HUES64 (cell line): ENCODE measurements around the gene DCAF6. TPM values are rescaled to one million over a fixed set of nuclear protein-coding genes. Genes with fewer than 3 reads are reported as not detected.
"Not testable (repeated sequence)": the region's sequence is repeated elsewhere in the genome, so short reads cannot be mapped to it uniquely, and the experiment has no call there.

Experiments
- H3K27ac ChIP-seq: 2 replicates; pipeline ENCODE4 v1.7.0; 2013; ENCODE audit warnings: low read depth, low read length, inconsistent platforms
- H3K27me3 ChIP-seq: 2 replicates; pipeline ENCODE4 v1.6.1; 2013; ENCODE audit warnings: mild to moderate bottlenecking, low read length; ENCODE audit not compliant: insufficient read depth
- H3K36me3 ChIP-seq: 2 replicates; pipeline ENCODE4 v1.6.1; 2013; ENCODE audit warnings: mild to moderate bottlenecking, low read length; ENCODE audit not compliant: insufficient read depth
- H3K4me1 ChIP-seq: 2 replicates; pipeline ENCODE4 v1.6.1; 2013; ENCODE audit warnings: mild to moderate bottlenecking, low read length, moderate library complexity; ENCODE audit not compliant: insufficient read depth
- H3K4me3 ChIP-seq: 2 replicates; pipeline ENCODE4 v1.5.1; 2013; ENCODE audit warnings: mild to moderate bottlenecking, low read length, moderate library complexity
- H3K9ac ChIP-seq: 2 replicates; pipeline ENCODE4 v1.6.1; 2013; ENCODE audit warnings: mild to moderate bottlenecking, low read depth, low read length
- H3K9me3 ChIP-seq: 2 replicates; pipeline ENCODE4 v1.6.1; 2013; ENCODE audit warnings: low read depth, low read length; ENCODE audit not compliant: insufficient read depth
- WGBS: fragments of 150-250, 120-280 bp; methylation state at CpG from one replicate; pipeline ENCODE4 v1.1.7; 2013; ENCODE audit warnings: missing lambda C conversion rate; 5-methylcytosine and 5-hydroxymethylcytosine counted together
- polyA plus RNA-seq, 2 experiments: library from polyadenylated mRNA; stranded (reverse); fragments of 50-300 nt; gene quantifications; one replicate each; pipeline ENCODE4 v1.2.3, GENCODE V29; 2013

The DCAF6 gene, protein sequence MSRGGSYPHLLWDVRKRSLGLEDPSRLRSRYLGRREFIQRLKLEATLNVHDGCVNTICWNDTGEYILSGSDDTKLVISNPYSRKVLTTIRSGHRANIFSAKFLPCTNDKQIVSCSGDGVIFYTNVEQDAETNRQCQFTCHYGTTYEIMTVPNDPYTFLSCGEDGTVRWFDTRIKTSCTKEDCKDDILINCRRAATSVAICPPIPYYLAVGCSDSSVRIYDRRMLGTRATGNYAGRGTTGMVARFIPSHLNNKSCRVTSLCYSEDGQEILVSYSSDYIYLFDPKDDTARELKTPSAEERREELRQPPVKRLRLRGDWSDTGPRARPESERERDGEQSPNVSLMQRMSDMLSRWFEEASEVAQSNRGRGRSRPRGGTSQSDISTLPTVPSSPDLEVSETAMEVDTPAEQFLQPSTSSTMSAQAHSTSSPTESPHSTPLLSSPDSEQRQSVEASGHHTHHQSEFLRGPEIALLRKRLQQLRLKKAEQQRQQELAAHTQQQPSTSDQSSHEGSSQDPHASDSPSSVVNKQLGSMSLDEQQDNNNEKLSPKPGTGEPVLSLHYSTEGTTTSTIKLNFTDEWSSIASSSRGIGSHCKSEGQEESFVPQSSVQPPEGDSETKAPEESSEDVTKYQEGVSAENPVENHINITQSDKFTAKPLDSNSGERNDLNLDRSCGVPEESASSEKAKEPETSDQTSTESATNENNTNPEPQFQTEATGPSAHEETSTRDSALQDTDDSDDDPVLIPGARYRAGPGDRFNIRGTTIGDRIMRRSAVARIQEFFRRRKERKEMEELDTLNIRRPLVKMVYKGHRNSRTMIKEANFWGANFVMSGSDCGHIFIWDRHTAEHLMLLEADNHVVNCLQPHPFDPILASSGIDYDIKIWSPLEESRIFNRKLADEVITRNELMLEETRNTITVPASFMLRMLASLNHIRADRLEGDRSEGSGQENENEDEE
- 9.1 TPM for polyA plus RNA-seq (2013, experiment 1 of 2)
- polyA plus RNA-seq (2013, experiment 2 of 2): 10.1 TPM

GRCh38 chr1:167936068-167936929 is at the start of gene DCAF6:
Gene DCAF6, plus strand, starts transcription at chr1:167936683. Its CDS starts 229 bp downstream, at chr1:167936912.
- Histone ChIP-seq H3K4me3 (peak within 1 kb of the TSS; percentile 73), H3K36me3 (no peaks in the 10 kb centered on the region), H3K4me1 (peaks cover 24% of the 10 kb centered on the region), H3K9ac (peak within 1 kb of the TSS; percentile 95), H3K27ac (peak within 1 kb of the TSS; percentile 97), H3K9me3 (no peaks in the 10 kb centered on the region), H3K27me3 (no peaks in the 10 kb centered on the region)
- under 1% methylated on average over 55 of the region's 58 CpGs for WGBS

GRCh38 chr1:167887187-167887586 is 49.3 kb upstream of the DCAF6 start:
- not testable (repeated sequence) for H3K27me3 ChIP-seq, H3K27ac ChIP-seq, H3K9me3 ChIP-seq, H3K4me1 ChIP-seq, H3K4me3 ChIP-seq, H3K36me3 ChIP-seq, H3K9ac ChIP-seq
- WGBS: 89% methylated on average over 1 of the region's 2 CpGs

DNA sequence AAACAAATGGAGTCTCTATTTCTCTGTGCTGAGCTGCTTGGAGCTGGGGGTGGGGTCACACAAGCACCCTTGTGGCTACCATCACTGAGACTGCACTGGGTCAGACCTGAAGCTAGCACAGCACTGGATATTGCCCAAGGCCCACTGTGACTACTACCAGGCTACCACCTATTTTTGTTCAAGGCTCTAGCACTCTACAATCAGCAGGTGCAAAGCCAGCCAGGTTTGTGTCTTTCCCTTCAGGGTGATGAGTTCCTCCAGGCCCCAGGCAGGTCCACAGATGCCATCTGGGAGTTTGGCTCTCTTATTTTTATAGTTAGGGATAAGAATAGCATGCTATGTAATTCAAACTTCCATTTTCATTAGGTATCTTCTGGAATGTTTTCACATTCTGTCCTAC is 46.1 kb upstream of the DCAF6 start:
- Histone ChIP-seq H3K36me3 (no peaks in the 10 kb centered on the region), H3K27me3 (no peaks in the 10 kb centered on the region), H3K4me1 (no peaks in the 10 kb centered on the region), H3K27ac (no peak overlapping the region), H3K9me3 (no peaks in the 10 kb centered on the region), H3K9ac (no peak overlapping the region), H3K4me3 (no peak overlapping the region)

- no peak overlapping the region for H3K4me3 ChIP-seq
- H3K27ac ChIP-seq: no peak overlapping the region
- no peak overlapping the region for H3K9ac ChIP-seq
- H3K4me1 ChIP-seq: no peaks in the 10 kb centered on the region
- no peaks in the 10 kb centered on the region for H3K27me3 ChIP-seq
- H3K36me3 ChIP-seq: no peaks in the 10 kb centered on the region
- no peaks in the 10 kb centered on the region for H3K9me3 ChIP-seq
- WGBS: 66% methylated on average over 2 of the region's 2 CpGs
Observed at GRCh38 chr1:167893798-167894197, 42.7 kb upstream of the DCAF6 start.

DNA sequence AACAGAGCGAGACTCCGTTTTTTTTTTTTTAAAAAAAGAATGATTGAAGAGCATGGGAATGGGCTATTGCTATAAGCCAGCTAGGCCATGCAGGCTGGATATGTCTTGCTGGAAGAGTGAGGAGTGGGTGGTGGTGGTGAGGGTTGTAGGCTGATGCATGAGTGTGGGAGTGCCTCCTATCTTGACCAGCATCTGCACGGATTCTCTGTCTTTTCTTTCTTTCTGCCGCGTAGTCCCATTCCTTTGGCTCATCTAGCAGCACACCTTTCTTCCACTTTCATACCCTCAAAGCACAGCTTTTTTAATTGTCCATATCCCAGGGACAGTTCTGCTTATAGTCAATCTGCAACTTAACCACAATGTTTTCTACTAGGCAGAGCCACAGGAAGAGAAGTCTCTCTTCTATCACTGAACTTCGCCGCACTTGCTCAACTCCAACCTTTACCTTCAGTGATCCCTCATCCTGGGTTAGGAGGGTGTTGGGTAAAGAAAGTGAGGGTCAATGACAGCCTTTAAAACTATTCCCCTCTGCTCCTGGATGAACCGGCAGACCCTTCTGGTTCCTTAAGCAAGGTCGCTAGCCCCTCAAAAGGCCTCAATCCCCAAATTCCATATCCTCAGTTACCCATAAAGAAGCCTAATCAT is 37.8 kb upstream of the DCAF6 start:
- Histone ChIP-seq H3K9ac (no peak overlapping the region), H3K9me3 (no peaks in the 10 kb centered on the region), H3K27ac (no peak overlapping the region), H3K4me1 (no peaks in the 10 kb centered on the region), H3K4me3 (no peak overlapping the region), H3K27me3 (no peaks in the 10 kb centered on the region), H3K36me3 (no peaks in the 10 kb centered on the region)
- 95% methylated on average over 7 of the region's 9 CpGs for WGBS

DNA sequence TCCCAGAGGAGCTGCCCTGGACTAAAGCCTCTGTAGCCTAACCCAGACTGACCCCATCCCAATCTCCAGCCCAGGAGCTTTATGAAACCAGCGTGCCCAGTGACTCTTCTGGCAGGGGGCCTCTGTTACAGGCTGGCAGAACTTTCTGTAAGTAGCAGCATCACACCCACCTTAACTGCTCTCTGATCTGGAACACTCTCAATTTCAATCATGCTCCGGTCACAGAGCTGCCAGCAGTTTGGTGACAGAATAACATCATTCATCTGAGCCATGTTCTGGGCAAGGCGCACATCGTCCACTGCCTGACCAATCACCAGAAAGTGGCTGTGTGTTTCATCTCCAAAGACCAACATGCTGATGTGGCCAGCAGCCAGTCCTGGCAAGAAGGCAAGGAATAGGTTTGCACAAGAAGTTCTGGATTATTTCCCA is 37.2 kb upstream of the DCAF6 start:
- 91% methylated on average over 4 of the region's 4 CpGs for WGBS
- no peak overlapping the region for H3K9ac ChIP-seq
- no peak overlapping the region for H3K27ac ChIP-seq

DNA sequence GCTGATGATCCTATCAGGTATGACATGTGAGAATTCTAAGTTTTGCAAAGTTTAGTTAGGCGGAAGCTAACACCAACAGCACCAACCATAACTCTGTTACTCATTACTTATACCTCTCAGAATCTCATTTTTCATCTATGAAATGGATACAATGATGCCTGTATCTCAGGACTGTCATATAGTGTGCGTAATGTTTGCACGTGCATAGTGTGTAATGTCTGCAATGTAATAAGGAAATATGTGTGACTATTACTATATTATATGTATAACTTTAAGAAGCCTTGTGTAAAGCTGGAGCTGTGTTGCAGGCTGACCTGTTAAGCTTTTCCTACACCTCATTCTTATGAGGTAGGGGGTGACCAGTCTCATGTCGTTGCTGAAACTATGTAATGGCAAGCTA is 35.6 kb upstream of the DCAF6 start:
- WGBS: 100% methylated on average over 1 of the region's 4 CpGs
- H3K36me3 ChIP-seq: no peaks in the 10 kb centered on the region

More for the DNA sequence above, 37.2 kb upstream of the DCAF6 start:
- Histone ChIP-seq H3K36me3 (no peaks in the 10 kb centered on the region), H3K27me3 (no peaks in the 10 kb centered on the region), H3K4me1 (no peaks in the 10 kb centered on the region), H3K9me3 (no peaks in the 10 kb centered on the region), H3K4me3 (no peak overlapping the region)

DNA sequence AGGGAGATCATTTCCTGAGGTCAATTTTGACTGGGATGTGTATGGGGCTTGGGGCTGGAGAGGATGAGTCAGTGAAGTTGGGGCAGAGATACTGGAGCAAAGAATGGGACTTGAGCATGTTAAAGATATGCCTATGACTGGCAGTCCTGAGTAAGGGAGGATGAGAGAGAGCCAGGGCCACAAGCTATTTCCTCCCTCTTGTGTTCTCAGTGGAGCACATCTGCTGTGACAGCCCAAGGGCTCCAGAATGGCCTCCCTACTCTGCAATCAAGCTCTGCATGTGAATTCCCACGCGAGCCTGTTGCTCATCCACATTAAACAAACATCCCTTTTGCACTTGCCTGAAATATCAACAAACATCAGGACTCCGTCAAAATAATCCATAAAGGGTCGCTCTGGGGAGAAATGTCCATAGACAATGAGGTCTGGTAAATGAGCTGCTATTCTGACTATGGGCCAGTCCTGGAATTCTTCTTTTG is 31.8 kb upstream of the DCAF6 start:
- H3K27ac ChIP-seq: no peak overlapping the region
- H3K4me1 ChIP-seq: peaks cover 16% of the 10 kb centered on the region
- no peaks in the 10 kb centered on the region for H3K36me3 ChIP-seq
- no peak overlapping the region for H3K9ac ChIP-seq
- H3K4me3 ChIP-seq: no peak overlapping the region
- no peaks in the 10 kb centered on the region for H3K27me3 ChIP-seq
- H3K9me3 ChIP-seq: peaks cover 14% of the 10 kb centered on the region
- WGBS: 77% methylated on average over 4 of the region's 4 CpGs

More for the DNA sequence above, 35.6 kb upstream of the DCAF6 start:
- no peaks in the 10 kb centered on the region for H3K9me3 ChIP-seq
- H3K27me3 ChIP-seq: no peaks in the 10 kb centered on the region
- H3K4me3 ChIP-seq: no peak overlapping the region
- peaks cover 15% of the 10 kb centered on the region for H3K4me1 ChIP-seq
- no peak overlapping the region for H3K27ac ChIP-seq
- no peak overlapping the region for H3K9ac ChIP-seq

DNA sequence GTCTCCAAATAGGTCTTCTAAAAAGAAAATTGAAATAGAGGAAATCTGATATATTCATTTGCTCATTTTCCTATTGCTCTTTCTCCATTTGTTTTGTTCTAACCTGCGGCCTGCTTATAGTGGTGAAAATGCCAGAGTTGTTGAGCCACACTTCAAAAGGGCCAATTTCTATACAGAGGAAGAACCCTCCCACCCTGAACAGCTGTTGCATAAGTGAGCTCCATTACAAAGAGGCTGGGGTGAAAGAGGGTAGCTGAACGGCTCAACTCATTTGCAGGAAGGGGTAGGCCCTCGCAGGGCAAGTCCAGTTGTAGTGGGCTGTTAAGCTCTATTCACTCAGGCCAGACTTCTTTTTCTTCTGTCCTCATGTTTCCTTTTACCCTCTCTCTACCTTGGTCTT is 31.3 kb upstream of the DCAF6 start:
- WGBS: 30% methylated on average over 3 of the region's 3 CpGs
- Histone ChIP-seq H3K9me3 (peaks cover 19% of the 10 kb centered on the region), H3K27me3 (no peaks in the 10 kb centered on the region), H3K9ac (no peak overlapping the region), H3K4me3 (no peak overlapping the region), H3K4me1 (peaks cover 16% of the 10 kb centered on the region), H3K27ac (0 out of 2 replicates have a peak overlapping the region, but pooled peaks have one; percentile 12), H3K36me3 (no peaks in the 10 kb centered on the region)

DNA sequence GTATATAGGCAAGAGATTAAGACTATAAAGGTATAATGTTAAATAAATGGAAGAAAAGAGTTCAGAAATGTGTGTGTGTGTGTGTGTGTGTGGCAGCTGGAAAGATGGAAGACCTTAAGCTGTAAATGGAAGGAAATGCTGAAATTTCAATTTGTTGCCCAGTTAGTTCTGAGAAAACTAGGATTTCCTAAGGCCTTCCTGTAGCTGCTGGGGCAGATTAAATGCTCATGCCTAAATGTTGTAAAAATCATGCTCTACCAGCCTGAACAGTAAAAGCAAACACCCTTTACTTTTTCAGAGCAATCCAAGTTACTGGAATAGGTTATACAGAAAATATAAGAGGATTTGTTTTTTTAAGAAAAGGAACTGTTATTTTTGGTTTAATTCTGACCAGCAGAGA is 30.8 kb upstream of the DCAF6 start:
- Histone ChIP-seq H3K27me3 (no peaks in the 10 kb centered on the region), H3K9ac (no peak overlapping the region), H3K36me3 (no peaks in the 10 kb centered on the region), H3K4me3 (no peak overlapping the region), H3K9me3 (peaks cover 24% of the 10 kb centered on the region), H3K27ac (0 out of 2 replicates have a peak overlapping the region, but pooled peaks have one; percentile 12), H3K4me1 (peaks cover 16% of the 10 kb centered on the region)
